IMR-90 (cell line): ENCODE data around the gene FLT3. TPM values are rescaled to one million over a fixed set of nuclear protein-coding genes. Genes with fewer than 3 reads are reported as not detected.

Experiments used
- ATAC-seq: fragments of 200-7000 bp; cut with Tn5 transposase; 2 replicates; pipeline ENCODE4 v1.9.1; 2020; ENCODE audit warnings: low read depth, mild to moderate bottlenecking, moderate library complexity
- BruUV-seq: library from RNA; stranded (reverse); fragments of 400-500 nt; replicated peaks from 2 replicates; lab custom pipeline; 2021; lab: Mats Ljungman, UMichigan
- CTCF ChIA-PET: fragments of 300-600 bp; formaldehyde crosslinking; extraction: SDS; loops from one replicate; lab custom pipeline; 2021; ENCODE audit warnings: antibody characterized with exemption; lab: Yijun Ruan, JAX
- POLR2A ChIA-PET: fragments of 300-600 bp; sonication (Branson Sonifier 250); formaldehyde crosslinking; loops from one replicate; lab custom pipeline; 2022; ENCODE audit warnings: antibody characterized with exemption; ENCODE audit not compliant: unreplicated experiment; lab: Charles Lee
- DNase-seq: peaks from one replicate; pipeline ENCODE4 v3.0.0; 2013
- H2AFZ ChIP-seq: replicated peaks from 2 replicates; pipeline ENCODE3; 2013; ENCODE audit warnings: low read length, mild to moderate bottlenecking; ENCODE audit not compliant: poor library complexity
- H2AK5ac ChIP-seq: 2 replicates; pipeline ENCODE4 v1.6.1; 2013; ENCODE audit warnings: low read depth, low read length, inconsistent platforms
- H2AK9ac ChIP-seq: replicated peaks from 2 replicates; pipeline ENCODE3; 2013; ENCODE audit warnings: mild to moderate bottlenecking, low read depth, low read length, moderate library complexity; ENCODE audit not compliant: poor library complexity
- H2BK120ac ChIP-seq: 2 replicates; pipeline ENCODE4 v1.6.1; 2013; ENCODE audit warnings: low read depth, low read length, inconsistent platforms
- H2BK15ac ChIP-seq: 3 replicates; pipeline ENCODE4 v1.6.1; 2013; ENCODE audit warnings: low read depth, low read length, inconsistent platforms
- H2BK20ac ChIP-seq: 2 replicates; pipeline ENCODE4 v1.6.1; 2013; ENCODE audit warnings: low read depth, mild to moderate bottlenecking, inconsistent platforms, low read length, moderate library complexity
- H2BK5ac ChIP-seq: 2 replicates; pipeline ENCODE4 v1.6.1; 2013; ENCODE audit warnings: mild to moderate bottlenecking, low read depth, low read length, inconsistent platforms; ENCODE audit not compliant: poor library complexity, severe bottlenecking
- H3K14ac ChIP-seq: replicated peaks from 2 replicates; pipeline ENCODE4 v1.6.1; 2013; ENCODE audit warnings: low read depth, low read length, inconsistent platforms
- H3K18ac ChIP-seq: 2 replicates; pipeline ENCODE4 v1.6.1; 2013; ENCODE audit warnings: low read depth, low read length, control low read depth
- H3K23ac ChIP-seq: 2 replicates; pipeline ENCODE4 v1.6.1; 2013; ENCODE audit warnings: low read depth, low read length, inconsistent platforms
- H3K27ac ChIP-seq: 2 replicates; pipeline ENCODE4 v1.5.1; 2013; ENCODE audit warnings: mild to moderate bottlenecking, control low read depth, low read length; ENCODE audit not compliant: insufficient read depth
- H3K27me3 ChIP-seq: 2 replicates; pipeline ENCODE4 v1.6.1; 2013; ENCODE audit warnings: low read length; ENCODE audit not compliant: control insufficient read depth, insufficient read depth
- H3K36me3 ChIP-seq: 2 replicates; pipeline ENCODE4 v1.6.1; 2013; ENCODE audit warnings: low read length, mixed read lengths; ENCODE audit not compliant: control insufficient read depth, insufficient read depth
- H3K4ac ChIP-seq: 2 replicates; pipeline ENCODE4 v1.6.1; 2013; ENCODE audit warnings: low read depth, low read length, inconsistent platforms
- H3K4me1 ChIP-seq: 2 replicates; pipeline ENCODE4 v1.6.1; 2013; ENCODE audit warnings: low read length, mixed read lengths; ENCODE audit not compliant: control insufficient read depth, insufficient read depth
- H3K4me2 ChIP-seq: 2 replicates; pipeline ENCODE4 v1.6.1; 2013; ENCODE audit warnings: low read depth, mild to moderate bottlenecking, control low read depth, low read length, moderate library complexity
- H3K4me3 ChIP-seq: 2 replicates; pipeline ENCODE4 v1.5.1; 2013; ENCODE audit warnings: low read depth, mild to moderate bottlenecking, control low read depth, low read length, moderate library complexity; ENCODE audit not compliant: insufficient read depth
- H3K56ac ChIP-seq: 2 replicates; pipeline ENCODE4 v1.6.1; 2013; ENCODE audit warnings: low read length, inconsistent platforms; ENCODE audit not compliant: insufficient read depth; ENCODE audit errors: extremely low read depth
- H3K79me1 ChIP-seq, 2 experiments: 2 replicates each; pipeline ENCODE4 v1.6.1; 2013; ENCODE audit warnings: low read length in 2 of 2, inconsistent platforms in 1 of 2, low read depth in 1 of 2
- H3K9ac ChIP-seq: 2 replicates; pipeline ENCODE4 v1.6.1; 2013; ENCODE audit warnings: low read depth, low read length, control low read depth
- H3K9me1 ChIP-seq: 2 replicates; pipeline ENCODE4 v1.6.1; 2013; ENCODE audit warnings: low read length, inconsistent platforms; ENCODE audit not compliant: insufficient read depth
- H3K9me3 ChIP-seq: 2 replicates; pipeline ENCODE4 v1.6.1; 2013; ENCODE audit warnings: low read length; ENCODE audit not compliant: control insufficient read depth, insufficient read depth
- H4K20me1 ChIP-seq: 2 replicates; pipeline ENCODE4 v1.6.1; 2013; ENCODE audit warnings: low read length, inconsistent platforms; ENCODE audit not compliant: insufficient read depth
- H4K5ac ChIP-seq: 2 replicates; pipeline ENCODE4 v1.6.1; 2013; ENCODE audit warnings: mild to moderate bottlenecking, low read depth, low read length, control low read depth
- H4K8ac ChIP-seq, 2 experiments: 2 replicates each; pipeline ENCODE4 v1.6.1; 2013; ENCODE audit warnings: low read depth in 2 of 2, low read length in 2 of 2, control low read depth in 1 of 2, inconsistent platforms in 1 of 2
- H4K91ac ChIP-seq: 2 replicates; pipeline ENCODE4 v1.6.1; 2013; ENCODE audit warnings: low read depth, low read length, inconsistent platforms; ENCODE audit not compliant: insufficient read depth
- MAFK ChIP-seq: IDR thresholded peaks from 2 replicates; pipeline ENCODE4 v1.6.1; 2012; ENCODE audit warnings: low read depth, low read length, improper control_type of control experiment
- MXI1 ChIP-seq: IDR thresholded peaks from 2 replicates; pipeline ENCODE4 v1.6.1; 2012; ENCODE audit warnings: low read depth, mild to moderate bottlenecking, low read length, moderate library complexity, borderline replicate concordance
- WGBS, 2 experiments: methylation state at CpG; one replicate each; pipeline versions ENCODE4 v1.1.5 to v1.1.7; 2013; ENCODE audit warnings: missing lambda C conversion rate in 2 of 2; ENCODE audit not compliant: insufficient read length in 1 of 2; ENCODE audit errors: extremely low coverage in 2 of 2; 5-methylcytosine and 5-hydroxymethylcytosine counted together
- dilution Hi-C: fragments of 300-500 bp; cut with HindIII; formaldehyde crosslinking; loops from one replicate; pipeline ENCODE4 v1.14.3; 2018; ENCODE audit warnings: low sequenced_read_pairs; ENCODE audit not compliant: unreplicated experiment
- in situ Hi-C: fragments of 300-500 bp; cut with MboI; formaldehyde crosslinking; loops from 3 replicates; pipeline ENCODE4 v1.14.3; 2019; ENCODE audit warnings: low sequenced_read_pairs, inconsistent platforms, mixed read lengths
- intact Hi-C: fragments of 100-400 bp; cut with micrococcal nuclease; formaldehyde crosslinking; loops from 2 replicates; pipeline ENCODE4 v1.10.0; 2022
- polyA plus RNA-seq, 3 experiments: library from polyadenylated mRNA; depleted of rRNA; stranded (reverse); fragments of >200 nt; gene quantifications; 2 replicates each; pipeline ENCODE4 v1.2.3, GENCODE V29; 2012; ENCODE audit warnings: low replicate concordance in 1 of 3
- total RNA-seq: library from RNA; depleted of rRNA; stranded (reverse); fragments of >200 nt; gene quantifications from 2 replicates; pipeline ENCODE4 v1.2.3, GENCODE V29; 2012

Gene FLT3
- total and polyA plus RNA-seq, 2 of the 4 experiments (the other 2 are of a cell fraction): not detected

- Histone ChIP-seq H4K8ac (no peak overlapping the region), H3K36me3 (no peaks in the 10 kb centered on the region), H3K27ac (no peak overlapping the region), H2BK15ac (no peak overlapping the region), H2BK20ac (no peak overlapping the region), H3K79me1 (no peaks in the 10 kb centered on the region), H2BK120ac (no peak overlapping the region), H4K20me1 (no peaks in the 10 kb centered on the region), H4K5ac (no peak overlapping the region), H2AFZ (no peak overlapping the region), H3K9me3 (no peaks in the 10 kb centered on the region), H3K9me1 (no peaks in the 10 kb centered on the region), H3K56ac (no peak overlapping the region), H3K9ac (no peak overlapping the region), H2AK5ac (no peak overlapping the region), H3K4me3 (no peak overlapping the region), H4K91ac (no peak overlapping the region), H3K14ac (no peak overlapping the region), H2AK9ac (no peak overlapping the region), H2BK5ac (no peak overlapping the region), H3K23ac (no peak overlapping the region), H3K4ac (no peak overlapping the region), H3K27me3 (peaks cover 4% of the 10 kb centered on the region; the same call in 1 of the 2 replicates), H3K4me1 (no peaks in the 10 kb centered on the region), H3K4me2 (no peak overlapping the region), H3K18ac (no peak overlapping the region)
- DNase-seq: no peak
- 0 out of 2 replicates have a peak, but pooled peaks have one; percentile 27 for TF ChIP-seq MAFK
- TF ChIP-seq MXI1: no peak
- intact Hi-C loops (no loop called here), dilution Hi-C loops (no loop called here), in situ Hi-C loops (no loop called here)
- POLR2A ChIA-PET: no interaction called here
- CTCF ChIA-PET: no interaction called here
- ATAC-seq: no peak
- WGBS, 2 experiments: 89% methylated on average over 5 of the region's 8 CpGs; no CpG with 5 or more reads in 1 of the 2 experiments
- BruUV-seq: no TSS peak
These were observed 20.8 kb upstream of the FLT3 start for GRCh38 chr13:28121224-28121623.
